Uterus (tissue), 2 donors: ENCODE measurements around the gene TBCD.

Experiments
- POLR2A ChIP-seq, 2 donors: fragments of 450-650 bp; IDR thresholded peaks; one replicate each; pipeline ENCODE4 v1.6.1; 2016; ENCODE audit warnings: antibody characterized with exemption in 2 of 2, mild to moderate bottlenecking in 1 of 2, moderate library complexity in 1 of 2
- TF ChIP-seq, protein P1 (sequence below), 4 experiments: fragments of 200-600 bp in 2 of 4; fragments of 450-650 bp in 2 of 4; sonication (generic) in 2 of 4; IDR thresholded peaks; one replicate each; pipeline ENCODE4 v1.5.1; 2016 to 2019; ENCODE audit warnings: antibody characterized with exemption in 4 of 4, mild to moderate bottlenecking in 2 of 4, moderate library complexity in 1 of 4

DNA sequence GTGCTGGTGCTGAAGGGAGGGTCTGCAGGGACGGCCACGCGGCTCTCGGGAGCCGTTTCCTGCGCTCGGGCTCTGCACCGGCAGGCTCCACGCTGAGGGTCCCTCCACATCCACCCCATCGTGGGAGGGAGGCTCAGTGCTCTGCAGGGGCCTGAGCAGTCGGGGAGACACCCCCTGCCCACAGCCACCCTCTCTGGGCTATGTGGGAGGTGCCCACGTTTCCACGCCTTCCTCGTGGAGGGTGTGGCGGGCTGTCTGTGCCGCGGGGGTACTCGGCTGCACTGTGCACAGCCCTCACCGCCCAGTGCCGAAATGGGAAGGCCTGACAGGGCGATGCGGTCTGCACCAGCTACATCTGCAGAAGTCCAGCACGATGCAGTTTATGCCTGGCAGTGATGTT, 113.4 kb downstream of the TBCD start:
- TF ChIP-seq, protein P1, sequence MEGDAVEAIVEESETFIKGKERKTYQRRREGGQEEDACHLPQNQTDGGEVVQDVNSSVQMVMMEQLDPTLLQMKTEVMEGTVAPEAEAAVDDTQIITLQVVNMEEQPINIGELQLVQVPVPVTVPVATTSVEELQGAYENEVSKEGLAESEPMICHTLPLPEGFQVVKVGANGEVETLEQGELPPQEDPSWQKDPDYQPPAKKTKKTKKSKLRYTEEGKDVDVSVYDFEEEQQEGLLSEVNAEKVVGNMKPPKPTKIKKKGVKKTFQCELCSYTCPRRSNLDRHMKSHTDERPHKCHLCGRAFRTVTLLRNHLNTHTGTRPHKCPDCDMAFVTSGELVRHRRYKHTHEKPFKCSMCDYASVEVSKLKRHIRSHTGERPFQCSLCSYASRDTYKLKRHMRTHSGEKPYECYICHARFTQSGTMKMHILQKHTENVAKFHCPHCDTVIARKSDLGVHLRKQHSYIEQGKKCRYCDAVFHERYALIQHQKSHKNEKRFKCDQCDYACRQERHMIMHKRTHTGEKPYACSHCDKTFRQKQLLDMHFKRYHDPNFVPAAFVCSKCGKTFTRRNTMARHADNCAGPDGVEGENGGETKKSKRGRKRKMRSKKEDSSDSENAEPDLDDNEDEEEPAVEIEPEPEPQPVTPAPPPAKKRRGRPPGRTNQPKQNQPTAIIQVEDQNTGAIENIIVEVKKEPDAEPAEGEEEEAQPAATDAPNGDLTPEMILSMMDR (IDR thresholded peaks at IDR 0.05): no peak
- no peak for TF ChIP-seq POLR2A (IDR thresholded peaks at IDR 0.05)
